NCI-H2227 (cell line): ENCODE data around the gene TMEM117.
"Not testable (repeated sequence)": the region's sequence is repeated elsewhere in the genome, so short reads cannot be mapped to it uniquely, and the experiment has no call there.

Experiments used
- DNase-seq: peaks from one replicate; lab custom pipeline; 2025; ENCODE audit not compliant: unreplicated experiment; lab: John Stamatoyannopoulos, UW

Gene TMEM117

GRCh38 chr12:43840338-43840737, 4.5 kb downstream of the TMEM117 start:
- no peak for DNase-seq

DNA sequence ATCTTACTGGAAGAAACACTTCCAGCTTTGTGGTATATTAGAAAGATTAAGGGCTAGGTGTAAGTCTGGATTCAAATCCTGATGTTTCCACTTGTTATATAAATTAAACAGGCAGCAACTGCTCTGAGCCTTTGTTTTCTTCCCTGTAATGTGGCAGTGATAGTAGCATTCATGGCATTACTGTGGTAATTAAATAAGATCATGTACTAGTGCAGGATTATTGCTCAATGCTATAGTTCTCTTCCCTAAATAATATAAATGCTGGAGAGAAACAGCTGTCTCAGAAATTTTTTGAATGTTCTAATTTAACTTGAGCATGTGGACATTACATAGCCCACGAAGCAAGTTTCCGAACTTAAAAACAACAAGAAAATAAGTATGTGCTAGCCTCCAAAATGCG, 5.4 kb downstream of the TMEM117 start:
- no peak for DNase-seq

GRCh38 chr12:43842259-43842658, 6.4 kb downstream of the TMEM117 start:
- DNase-seq: no peak

DNA sequence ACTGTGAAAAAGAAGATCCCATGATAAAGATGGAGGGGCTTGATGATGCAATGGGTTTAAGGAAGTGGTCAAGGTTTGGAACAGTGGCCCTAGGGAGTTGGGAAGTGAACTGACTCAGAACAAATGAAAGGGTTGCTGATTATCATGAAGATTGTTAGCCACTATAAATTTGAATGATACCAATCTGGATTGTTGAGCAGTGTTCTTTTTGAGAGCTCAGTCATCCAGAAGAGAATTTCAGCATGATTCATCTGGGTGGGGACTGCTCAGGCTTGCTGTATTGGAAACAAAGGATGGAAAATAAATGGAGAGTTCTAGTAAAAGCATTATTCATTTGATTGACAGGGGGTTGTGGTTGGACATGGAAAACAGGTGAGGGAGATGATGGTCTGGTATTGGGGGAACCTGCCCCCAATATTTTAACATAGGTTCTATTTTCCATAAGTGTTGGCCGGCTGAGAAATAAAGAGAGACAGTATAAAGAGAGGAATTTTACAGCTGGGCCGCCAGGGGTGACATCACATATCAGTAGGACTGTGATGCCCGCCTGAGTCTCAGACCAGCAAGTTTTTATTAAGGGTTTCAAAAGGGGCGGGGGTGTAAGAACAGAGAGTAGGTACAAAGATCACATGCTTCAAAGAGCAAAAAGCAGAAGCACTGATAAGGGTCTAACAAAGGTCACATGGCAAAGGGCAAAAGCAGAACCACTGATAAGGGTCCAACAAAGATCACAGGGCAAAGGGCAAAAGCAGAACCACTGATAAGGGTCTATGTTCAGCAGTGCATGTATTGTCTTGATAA, 11.7 kb downstream of the TMEM117 start:
- not testable (repeated sequence) for DNase-seq

DNA sequence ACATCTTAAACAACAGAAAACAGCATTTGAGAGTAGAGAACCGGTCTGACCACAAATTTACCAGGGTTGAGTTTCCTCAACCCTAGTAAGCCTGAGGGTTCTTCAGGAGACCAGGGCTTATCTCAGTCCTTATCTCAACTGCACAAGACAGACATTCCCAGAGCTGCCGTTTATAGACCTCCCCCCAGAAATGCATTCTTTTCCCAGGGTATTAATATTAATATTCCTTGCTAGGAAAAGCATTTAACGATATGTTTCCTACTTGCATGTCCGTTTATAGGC, 12.3 kb downstream of the TMEM117 start:
- no peak for DNase-seq

GRCh38 chr12:43848786-43849185, 12.9 kb downstream of the TMEM117 start:
- DNase-seq: no peak

DNA sequence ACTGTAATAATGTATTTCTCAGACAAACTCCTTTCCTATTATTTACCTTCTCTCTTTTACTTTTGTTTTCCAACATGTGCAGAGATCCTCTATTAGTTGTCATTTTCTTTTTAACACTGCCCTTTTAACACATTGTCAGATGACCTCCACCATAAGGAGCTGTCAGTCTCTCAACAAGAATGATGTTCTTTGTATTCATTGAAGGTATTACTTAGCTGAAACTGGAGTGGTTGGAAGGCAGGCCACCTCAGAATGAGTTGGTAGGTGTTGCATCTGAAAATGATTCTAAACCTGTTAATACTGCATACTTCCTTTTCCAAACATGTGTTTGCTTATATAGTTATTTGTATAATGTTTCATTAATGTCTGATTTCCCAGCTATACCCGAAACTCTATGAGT, 16.9 kb downstream of the TMEM117 start:
- DNase-seq: peak; percentile 2

GRCh38 chr12:43856972-43857371, 21.1 kb downstream of the TMEM117 start:
- DNase-seq: no peak

- no peak for DNase-seq
Measured at GRCh38 chr12:43858096-43858495, 22.2 kb downstream of the TMEM117 start.

GRCh38 chr12:43858991-43859390, 23.1 kb downstream of the TMEM117 start:
- no peak for DNase-seq

DNA sequence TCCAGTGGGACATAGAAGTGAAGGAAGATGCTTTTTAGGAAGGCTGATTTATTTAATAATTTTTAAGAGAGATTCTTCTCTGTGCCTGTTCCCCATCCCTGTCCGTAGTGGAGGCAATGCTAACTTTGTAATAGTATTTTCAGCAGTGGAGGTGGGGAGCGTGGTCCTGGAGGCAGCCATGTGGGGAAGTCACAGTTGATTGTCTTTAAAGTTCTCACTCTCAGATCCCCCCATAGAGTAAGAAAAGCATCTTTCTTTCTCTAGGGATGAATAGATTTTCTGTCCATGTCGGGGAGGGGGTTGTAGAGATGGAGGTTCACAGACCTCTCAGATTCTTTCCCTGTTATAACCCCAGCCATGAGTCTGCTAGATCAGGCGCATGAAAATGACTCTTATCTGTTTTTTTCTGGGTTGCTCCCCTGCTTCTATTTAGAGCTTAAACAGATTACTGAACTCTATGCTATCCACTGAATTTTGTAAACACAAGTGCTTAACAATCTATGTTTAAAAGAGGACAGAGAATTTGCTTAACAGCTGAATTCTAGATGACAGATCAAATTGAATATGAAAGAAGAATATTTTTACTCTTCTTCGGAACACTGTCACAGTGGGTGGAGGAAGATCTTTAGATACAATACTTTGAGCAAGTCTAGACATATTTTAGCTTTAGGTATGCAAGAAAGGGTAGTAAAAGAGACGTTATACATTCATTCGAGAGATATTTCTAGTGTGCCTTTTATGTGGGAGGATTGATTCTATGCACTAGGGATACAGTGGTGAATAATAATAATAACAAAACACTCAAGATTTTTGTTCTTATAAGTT, 25.3 kb downstream of the TMEM117 start:
- no peak for DNase-seq

GRCh38 chr12:43861840-43862150, 25.9 kb downstream of the TMEM117 start:
- DNase-seq: no peak

DNA sequence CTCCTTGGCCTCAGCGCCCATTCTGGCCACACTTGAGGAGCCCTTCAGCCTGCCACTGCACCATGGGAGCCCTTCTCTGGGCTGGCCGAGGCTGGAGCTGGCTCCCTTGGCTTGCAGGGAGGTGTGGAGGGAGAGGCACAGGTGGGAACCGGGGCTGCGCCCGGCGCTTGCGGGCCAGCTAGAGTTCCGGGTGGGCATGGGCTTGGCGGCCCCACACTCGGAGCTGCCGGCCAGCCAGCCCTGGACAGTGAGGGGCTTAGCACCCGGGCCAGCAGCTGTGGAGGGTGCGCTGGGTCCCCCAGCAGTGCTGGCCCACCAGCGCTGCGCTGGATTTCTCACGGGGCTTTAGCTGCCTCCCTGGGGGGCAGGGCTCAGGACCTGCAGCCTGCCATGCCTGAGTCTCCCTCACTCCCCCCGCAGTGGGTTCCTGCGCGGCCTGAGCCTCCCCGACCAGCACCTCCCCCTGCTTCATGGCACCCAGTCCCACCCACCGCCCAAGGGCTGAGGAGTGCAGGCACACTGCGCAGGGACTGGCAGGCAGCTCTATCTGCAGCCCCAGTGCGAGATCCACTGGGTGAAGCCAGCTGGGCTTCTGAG, 28.0 kb downstream of the TMEM117 start:
- DNase-seq: no peak

DNA sequence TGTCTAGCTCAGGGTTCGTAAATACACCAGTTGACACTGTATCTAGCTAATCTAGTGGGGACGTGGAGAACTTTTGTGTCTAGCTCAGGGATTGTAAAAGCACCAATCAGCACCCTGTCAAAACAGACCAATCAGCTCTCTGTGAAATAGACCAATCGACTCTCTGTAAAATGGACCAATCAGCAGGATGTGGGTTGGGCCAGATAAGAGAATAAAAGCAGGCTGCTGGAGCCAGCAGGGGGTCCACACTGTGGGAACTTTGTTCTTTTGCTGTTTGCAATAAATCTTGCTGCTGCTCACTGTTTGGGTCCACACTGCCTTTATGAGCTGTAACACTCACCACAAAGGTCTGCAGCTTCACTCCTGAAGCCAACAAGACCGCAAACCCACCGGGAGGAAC, 28.7 kb downstream of the TMEM117 start:
- DNase-seq: not testable (repeated sequence)

DNA sequence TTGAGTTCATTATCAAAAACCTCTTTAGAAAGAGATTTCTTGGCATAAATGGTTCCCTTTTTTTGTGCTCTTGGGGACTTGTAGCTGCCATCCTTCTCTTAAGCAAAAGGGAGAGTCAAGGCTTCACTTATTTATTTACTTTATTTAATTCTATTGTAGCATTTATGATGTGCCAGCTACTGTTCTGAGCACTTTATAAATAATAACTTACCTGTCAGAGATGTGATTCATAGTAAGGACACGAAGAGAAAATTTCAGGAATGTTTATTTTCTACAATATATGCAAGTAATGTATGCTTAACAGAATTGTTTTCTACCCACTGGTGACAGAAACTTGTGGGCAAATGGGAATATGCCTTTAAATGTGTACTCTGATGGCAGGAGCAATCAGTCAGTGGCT, 33.3 kb downstream of the TMEM117 start:
- DNase-seq: no peak

DNA sequence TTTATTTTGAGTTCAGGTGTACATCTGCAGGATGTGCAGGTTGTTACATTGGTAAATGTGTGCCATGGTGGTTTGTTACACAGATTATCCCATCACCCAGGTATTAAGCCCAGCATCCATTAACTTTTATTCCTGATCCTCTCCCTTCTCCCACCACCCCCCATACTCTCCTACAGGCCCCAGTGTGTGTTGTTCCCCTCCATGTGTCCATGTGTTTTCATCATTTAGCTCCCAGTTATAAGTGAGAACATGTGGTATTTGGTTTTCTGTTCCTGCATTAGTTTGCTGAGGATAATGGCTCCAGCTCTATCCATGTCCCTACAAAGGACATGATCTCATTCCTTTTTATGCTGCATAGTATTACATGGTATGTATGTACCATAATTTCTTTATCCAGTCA, 33.9 kb downstream of the TMEM117 start:
- DNase-seq: not testable (repeated sequence)

- not testable (repeated sequence) for DNase-seq
Measured at GRCh38 chr12:43871258-43871657, 35.4 kb downstream of the TMEM117 start.

GRCh38 chr12:43872396-43872795, 36.5 kb downstream of the TMEM117 start:
- no peak for DNase-seq

GRCh38 chr12:43878050-43878449, 42.2 kb downstream of the TMEM117 start:
- DNase-seq: no peak

- no peak for DNase-seq
Measured at GRCh38 chr12:43880547-43880946, 44.7 kb downstream of the TMEM117 start.

GRCh38 chr12:43882578-43883178, 46.8 kb downstream of the TMEM117 start:
- peak; percentile 42 for DNase-seq

GRCh38 chr12:43883311-43883710, 47.4 kb downstream of the TMEM117 start:
- no peak for DNase-seq
